Measurements from ENCODE around the gene HBS1L. TPM values are rescaled to one million over a fixed set of nuclear protein-coding genes. Genes with fewer than 3 reads are reported as not detected.

Gene HBS1L
- polyA plus RNA-seq, 1 of the 3 experiments (the other 2 are of a cell fraction): 19.0 TPM

- no peak overlapping the region for H2AFZ ChIP-seq (ENCODE audit: low read depth)
- H3K79me2 ChIP-seq (ENCODE audit: insufficient read depth): no peaks in the 10 kb centered on the region
- H3K9ac ChIP-seq: no peak overlapping the region
- H3F3A ChIP-seq (replicated peaks; ENCODE audit: insufficient read depth): no peaks in the 10 kb centered on the region
- H3K4me3 ChIP-seq (ENCODE audit: low read depth in 2 of 2, low read length in 1 of 2): no peak overlapping the region
- POLR2A ChIA-PET: no interaction called here
- whole genome bisulfite sequencing (ENCODE audit: low lambda C conversion rate): 70% methylated on average over 4 of the region's 5 CpGs
- CTCF ChIA-PET: interaction anchor here (0.7 to 4.3 kb wide), 11 partner anchors 7 to 1375 kb away, joined by 3 to 45 read pairs (median 18); no protein-coding TSS in a partner anchor
- no peaks in the 10 kb centered on the region for H3K9me2 ChIP-seq
- H3K36me3 ChIP-seq (replicated peaks in 1 of 2; ENCODE audit: control insufficient read depth in 1 of 2, insufficient read depth in 2 of 2, low read length in 1 of 2): no peaks in the 10 kb centered on the region
- no peaks in the 10 kb centered on the region for H3K27me3 ChIP-seq (ENCODE audit: insufficient read depth)
- H3K4me1 ChIP-seq (ENCODE audit: control insufficient read depth in 1 of 2, insufficient read depth in 2 of 2, low read depth in 1 of 2, low read length in 1 of 2): peaks cover 3 to 4% of the 10 kb centered on the region in 2 experiments; a peak in 2 of 4 replicates
- no peaks in the 10 kb centered on the region for H4K20me1 ChIP-seq (ENCODE audit: insufficient read depth)
- no peak overlapping the region for H3K27ac ChIP-seq (ENCODE audit: low read depth in 2 of 2, low read length in 1 of 2)
- no peak for TF ChIP-seq GATA2 (CRISPR knock-in tag; IDR thresholded peaks at IDR 0.05)
- no peak for TF ChIP-seq FOSL2 (IDR thresholded peaks at IDR 0.05; ENCODE audit: borderline replicate concordance, low read depth)
- TF ChIP-seq, protein P1, sequence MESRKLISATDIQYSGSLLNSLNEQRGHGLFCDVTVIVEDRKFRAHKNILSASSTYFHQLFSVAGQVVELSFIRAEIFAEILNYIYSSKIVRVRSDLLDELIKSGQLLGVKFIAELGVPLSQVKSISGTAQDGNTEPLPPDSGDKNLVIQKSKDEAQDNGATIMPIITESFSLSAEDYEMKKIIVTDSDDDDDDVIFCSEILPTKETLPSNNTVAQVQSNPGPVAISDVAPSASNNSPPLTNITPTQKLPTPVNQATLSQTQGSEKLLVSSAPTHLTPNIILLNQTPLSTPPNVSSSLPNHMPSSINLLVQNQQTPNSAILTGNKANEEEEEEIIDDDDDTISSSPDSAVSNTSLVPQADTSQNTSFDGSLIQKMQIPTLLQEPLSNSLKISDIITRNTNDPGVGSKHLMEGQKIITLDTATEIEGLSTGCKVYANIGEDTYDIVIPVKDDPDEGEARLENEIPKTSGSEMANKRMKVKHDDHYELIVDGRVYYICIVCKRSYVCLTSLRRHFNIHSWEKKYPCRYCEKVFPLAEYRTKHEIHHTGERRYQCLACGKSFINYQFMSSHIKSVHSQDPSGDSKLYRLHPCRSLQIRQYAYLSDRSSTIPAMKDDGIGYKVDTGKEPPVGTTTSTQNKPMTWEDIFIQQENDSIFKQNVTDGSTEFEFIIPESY (IDR thresholded peaks at IDR 0.05; ENCODE audit: borderline replicate concordance, low read depth): no peak
- TF ChIP-seq, protein P2, sequence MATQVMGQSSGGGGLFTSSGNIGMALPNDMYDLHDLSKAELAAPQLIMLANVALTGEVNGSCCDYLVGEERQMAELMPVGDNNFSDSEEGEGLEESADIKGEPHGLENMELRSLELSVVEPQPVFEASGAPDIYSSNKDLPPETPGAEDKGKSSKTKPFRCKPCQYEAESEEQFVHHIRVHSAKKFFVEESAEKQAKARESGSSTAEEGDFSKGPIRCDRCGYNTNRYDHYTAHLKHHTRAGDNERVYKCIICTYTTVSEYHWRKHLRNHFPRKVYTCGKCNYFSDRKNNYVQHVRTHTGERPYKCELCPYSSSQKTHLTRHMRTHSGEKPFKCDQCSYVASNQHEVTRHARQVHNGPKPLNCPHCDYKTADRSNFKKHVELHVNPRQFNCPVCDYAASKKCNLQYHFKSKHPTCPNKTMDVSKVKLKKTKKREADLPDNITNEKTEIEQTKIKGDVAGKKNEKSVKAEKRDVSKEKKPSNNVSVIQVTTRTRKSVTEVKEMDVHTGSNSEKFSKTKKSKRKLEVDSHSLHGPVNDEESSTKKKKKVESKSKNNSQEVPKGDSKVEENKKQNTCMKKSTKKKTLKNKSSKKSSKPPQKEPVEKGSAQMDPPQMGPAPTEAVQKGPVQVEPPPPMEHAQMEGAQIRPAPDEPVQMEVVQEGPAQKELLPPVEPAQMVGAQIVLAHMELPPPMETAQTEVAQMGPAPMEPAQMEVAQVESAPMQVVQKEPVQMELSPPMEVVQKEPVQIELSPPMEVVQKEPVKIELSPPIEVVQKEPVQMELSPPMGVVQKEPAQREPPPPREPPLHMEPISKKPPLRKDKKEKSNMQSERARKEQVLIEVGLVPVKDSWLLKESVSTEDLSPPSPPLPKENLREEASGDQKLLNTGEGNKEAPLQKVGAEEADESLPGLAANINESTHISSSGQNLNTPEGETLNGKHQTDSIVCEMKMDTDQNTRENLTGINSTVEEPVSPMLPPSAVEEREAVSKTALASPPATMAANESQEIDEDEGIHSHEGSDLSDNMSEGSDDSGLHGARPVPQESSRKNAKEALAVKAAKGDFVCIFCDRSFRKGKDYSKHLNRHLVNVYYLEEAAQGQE (IDR thresholded peaks at IDR 0.05; ENCODE audit: low read depth, low read length): no peak
- TF ChIP-seq RFX5 (IDR thresholded peaks at IDR 0.05; ENCODE audit: low read length): no peak
- TF ChIP-seq POLR2AphosphoS5 (IDR thresholded peaks at IDR 0.05; ENCODE audit: low read depth, low read length): no peak
- H3K4me2 ChIP-seq: no peak overlapping the region
- no peaks in the 10 kb centered on the region for H3K9me3 ChIP-seq
- DNase-seq: no peak
These were observed 115.7 kb downstream of the HBS1L start for GRCh38 chr6:134938896-134939295.

DNA sequence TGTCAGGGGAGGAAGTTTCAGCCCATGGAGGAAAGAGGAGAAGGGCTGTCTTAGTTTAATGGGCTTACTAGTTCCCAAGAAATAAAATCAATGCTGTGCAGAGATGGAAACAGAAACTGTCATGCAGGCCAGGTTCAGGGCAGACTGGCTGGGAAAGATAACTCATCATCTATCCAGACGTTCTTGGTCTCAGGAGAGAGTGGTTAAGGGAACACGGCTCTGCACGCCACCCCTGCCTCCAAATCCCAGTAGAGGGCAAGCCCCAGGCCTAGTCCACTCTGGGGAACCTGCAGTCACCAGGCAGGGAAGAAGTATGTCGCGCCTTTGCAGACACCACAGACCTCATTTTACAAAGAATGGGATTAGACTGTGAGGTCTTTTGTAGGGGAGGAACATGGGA lies 117.2 kb downstream of the HBS1L start:
- ChIA-PET CTCF (no interaction called here), POLR2A (no interaction called here)
- Histone ChIP-seq H4K20me1 (ENCODE audit: insufficient read depth) (no peaks in the 10 kb centered on the region), H3K27ac (ENCODE audit: low read depth in 2 of 2, low read length in 1 of 2) (peak overlapping the region; percentile 54 to 56), H3K36me3 (replicated peaks in 1 of 2; ENCODE audit: control insufficient read depth in 1 of 2, insufficient read depth in 2 of 2, low read length in 1 of 2) (no peaks in the 10 kb centered on the region), H3K9me2 (no peaks in the 10 kb centered on the region), H2AFZ (ENCODE audit: low read depth) (peak overlapping the region; percentile 59; the same call in 1 of the 2 replicates), H3K9me3 (no peaks in the 10 kb centered on the region), H3K4me1 (ENCODE audit: control insufficient read depth in 1 of 2, insufficient read depth in 2 of 2, low read depth in 1 of 2, low read length in 1 of 2) (peaks cover 3 to 4% of the 10 kb centered on the region in 2 experiments; a peak in 2 of 4 replicates), H3F3A (replicated peaks; ENCODE audit: insufficient read depth) (no peaks in the 10 kb centered on the region), H3K27me3 (ENCODE audit: insufficient read depth) (no peaks in the 10 kb centered on the region), H3K4me2 (peak overlapping the region; percentile 59), H3K4me3 (ENCODE audit: low read depth in 2 of 2, low read length in 1 of 2) (no peak overlapping the region), H3K9ac (peak overlapping the region; percentile 31; the same call in 1 of the 2 replicates), H3K79me2 (ENCODE audit: insufficient read depth) (no peaks in the 10 kb centered on the region)
- WGBS (ENCODE audit: low lambda C conversion rate): 68% methylated on average over 5 of the region's 5 CpGs
- DNase-seq: no peak
- TF ChIP-seq RCOR1 (IDR thresholded peaks at IDR 0.05; ENCODE audit: low read length): no peak
- TF ChIP-seq PBX3 (IDR thresholded peaks at IDR 0.05): no peak
- TF ChIP-seq FOXM1 (IDR thresholded peaks at IDR 0.05; ENCODE audit: low read depth): no peak
- TF ChIP-seq TAF1 (IDR thresholded peaks at IDR 0.05; ENCODE audit: borderline replicate concordance, low read depth, low read length): no peak
- TF ChIP-seq, protein P1 (IDR thresholded peaks at IDR 0.05; ENCODE audit: borderline replicate concordance, low read depth): no peak
- no peak for TF ChIP-seq SIN3A (IDR thresholded peaks at IDR 0.05; ENCODE audit: borderline replicate concordance, low read depth, low read length)
- no peak for TF ChIP-seq GABPA (IDR thresholded peaks at IDR 0.05; ENCODE audit: low read depth)
- TF ChIP-seq FOSL2 (IDR thresholded peaks at IDR 0.05; ENCODE audit: borderline replicate concordance, low read depth): no peak
- TF ChIP-seq RFX5 (IDR thresholded peaks at IDR 0.05; ENCODE audit: low read length): no peak
- no peak for TF ChIP-seq FOXJ3 (CRISPR knock-in tag; IDR thresholded peaks at IDR 0.05)
- TF ChIP-seq, protein P2 (IDR thresholded peaks at IDR 0.05; ENCODE audit: low read depth, low read length): no peak
